IMR-90 (cell line): ENCODE measurements around the gene KNL1. TPM values are rescaled to one million over a fixed set of nuclear protein-coding genes. Genes with fewer than 3 reads are reported as not detected.
"Not testable (repeated sequence)": the region's sequence is repeated elsewhere in the genome, so short reads cannot be mapped to it uniquely, and the experiment has no call there.

Source experiments
- ATAC-seq: fragments of 200-7000 bp; cut with Tn5 transposase; 2 replicates; pipeline ENCODE4 v1.9.1; 2020; ENCODE audit warnings: low read depth, mild to moderate bottlenecking, moderate library complexity
- BruUV-seq: library from RNA; stranded (reverse); fragments of 400-500 nt; replicated peaks from 2 replicates; lab custom pipeline; 2021; lab: Mats Ljungman, UMichigan
- CTCF ChIA-PET: fragments of 300-600 bp; formaldehyde crosslinking; extraction: SDS; loops from one replicate; lab custom pipeline; 2021; ENCODE audit warnings: antibody characterized with exemption; lab: Yijun Ruan, JAX
- POLR2A ChIA-PET: fragments of 300-600 bp; sonication (Branson Sonifier 250); formaldehyde crosslinking; loops from one replicate; lab custom pipeline; 2022; ENCODE audit warnings: antibody characterized with exemption; ENCODE audit not compliant: unreplicated experiment; lab: Charles Lee
- DNase-seq: peaks from one replicate; pipeline ENCODE4 v3.0.0; 2013
- H2AFZ ChIP-seq: replicated peaks from 2 replicates; pipeline ENCODE3; 2013; ENCODE audit warnings: low read length, mild to moderate bottlenecking; ENCODE audit not compliant: poor library complexity
- H2AK5ac ChIP-seq: 2 replicates; pipeline ENCODE4 v1.6.1; 2013; ENCODE audit warnings: low read depth, low read length, inconsistent platforms
- H2AK9ac ChIP-seq: replicated peaks from 2 replicates; pipeline ENCODE3; 2013; ENCODE audit warnings: mild to moderate bottlenecking, low read depth, low read length, moderate library complexity; ENCODE audit not compliant: poor library complexity
- H2BK120ac ChIP-seq: 2 replicates; pipeline ENCODE4 v1.6.1; 2013; ENCODE audit warnings: low read depth, low read length, inconsistent platforms
- H2BK15ac ChIP-seq: 3 replicates; pipeline ENCODE4 v1.6.1; 2013; ENCODE audit warnings: low read depth, low read length, inconsistent platforms
- H2BK20ac ChIP-seq: 2 replicates; pipeline ENCODE4 v1.6.1; 2013; ENCODE audit warnings: low read depth, mild to moderate bottlenecking, inconsistent platforms, low read length, moderate library complexity
- H2BK5ac ChIP-seq: 2 replicates; pipeline ENCODE4 v1.6.1; 2013; ENCODE audit warnings: mild to moderate bottlenecking, low read depth, low read length, inconsistent platforms; ENCODE audit not compliant: poor library complexity, severe bottlenecking
- H3K14ac ChIP-seq: replicated peaks from 2 replicates; pipeline ENCODE4 v1.6.1; 2013; ENCODE audit warnings: low read depth, low read length, inconsistent platforms
- H3K18ac ChIP-seq: 2 replicates; pipeline ENCODE4 v1.6.1; 2013; ENCODE audit warnings: low read depth, low read length, control low read depth
- H3K23ac ChIP-seq: 2 replicates; pipeline ENCODE4 v1.6.1; 2013; ENCODE audit warnings: low read depth, low read length, inconsistent platforms
- H3K27ac ChIP-seq: 2 replicates; pipeline ENCODE4 v1.5.1; 2013; ENCODE audit warnings: mild to moderate bottlenecking, control low read depth, low read length; ENCODE audit not compliant: insufficient read depth
- H3K27me3 ChIP-seq: 2 replicates; pipeline ENCODE4 v1.6.1; 2013; ENCODE audit warnings: low read length; ENCODE audit not compliant: control insufficient read depth, insufficient read depth
- H3K36me3 ChIP-seq: 2 replicates; pipeline ENCODE4 v1.6.1; 2013; ENCODE audit warnings: low read length, mixed read lengths; ENCODE audit not compliant: control insufficient read depth, insufficient read depth
- H3K4ac ChIP-seq: 2 replicates; pipeline ENCODE4 v1.6.1; 2013; ENCODE audit warnings: low read depth, low read length, inconsistent platforms
- H3K4me1 ChIP-seq: 2 replicates; pipeline ENCODE4 v1.6.1; 2013; ENCODE audit warnings: low read length, mixed read lengths; ENCODE audit not compliant: control insufficient read depth, insufficient read depth
- H3K4me2 ChIP-seq: 2 replicates; pipeline ENCODE4 v1.6.1; 2013; ENCODE audit warnings: low read depth, mild to moderate bottlenecking, control low read depth, low read length, moderate library complexity
- H3K4me3 ChIP-seq: 2 replicates; pipeline ENCODE4 v1.5.1; 2013; ENCODE audit warnings: low read depth, mild to moderate bottlenecking, control low read depth, low read length, moderate library complexity; ENCODE audit not compliant: insufficient read depth
- H3K56ac ChIP-seq: 2 replicates; pipeline ENCODE4 v1.6.1; 2013; ENCODE audit warnings: low read length, inconsistent platforms; ENCODE audit not compliant: insufficient read depth; ENCODE audit errors: extremely low read depth
- H3K79me1 ChIP-seq, 2 experiments: 2 replicates each; pipeline ENCODE4 v1.6.1; 2013; ENCODE audit warnings: low read length in 2 of 2, inconsistent platforms in 1 of 2, low read depth in 1 of 2
- H3K9ac ChIP-seq: 2 replicates; pipeline ENCODE4 v1.6.1; 2013; ENCODE audit warnings: low read depth, low read length, control low read depth
- H3K9me1 ChIP-seq: 2 replicates; pipeline ENCODE4 v1.6.1; 2013; ENCODE audit warnings: low read length, inconsistent platforms; ENCODE audit not compliant: insufficient read depth
- H3K9me3 ChIP-seq: 2 replicates; pipeline ENCODE4 v1.6.1; 2013; ENCODE audit warnings: low read length; ENCODE audit not compliant: control insufficient read depth, insufficient read depth
- H4K20me1 ChIP-seq: 2 replicates; pipeline ENCODE4 v1.6.1; 2013; ENCODE audit warnings: low read length, inconsistent platforms; ENCODE audit not compliant: insufficient read depth
- H4K5ac ChIP-seq: 2 replicates; pipeline ENCODE4 v1.6.1; 2013; ENCODE audit warnings: mild to moderate bottlenecking, low read depth, low read length, control low read depth
- H4K8ac ChIP-seq, 2 experiments: 2 replicates each; pipeline ENCODE4 v1.6.1; 2013; ENCODE audit warnings: low read depth in 2 of 2, low read length in 2 of 2, control low read depth in 1 of 2, inconsistent platforms in 1 of 2
- H4K91ac ChIP-seq: 2 replicates; pipeline ENCODE4 v1.6.1; 2013; ENCODE audit warnings: low read depth, low read length, inconsistent platforms; ENCODE audit not compliant: insufficient read depth
- WGBS, 2 experiments: methylation state at CpG; one replicate each; pipeline versions ENCODE4 v1.1.5 to v1.1.7; 2013; ENCODE audit warnings: missing lambda C conversion rate in 2 of 2; ENCODE audit not compliant: insufficient read length in 1 of 2; ENCODE audit errors: extremely low coverage in 2 of 2; 5-methylcytosine and 5-hydroxymethylcytosine counted together
- dilution Hi-C: fragments of 300-500 bp; cut with HindIII; formaldehyde crosslinking; loops from one replicate; pipeline ENCODE4 v1.14.3; 2018; ENCODE audit warnings: low sequenced_read_pairs; ENCODE audit not compliant: unreplicated experiment
- in situ Hi-C: fragments of 300-500 bp; cut with MboI; formaldehyde crosslinking; loops from 3 replicates; pipeline ENCODE4 v1.14.3; 2019; ENCODE audit warnings: low sequenced_read_pairs, inconsistent platforms, mixed read lengths
- intact Hi-C: fragments of 100-400 bp; cut with micrococcal nuclease; formaldehyde crosslinking; loops from 2 replicates; pipeline ENCODE4 v1.10.0; 2022
- polyA plus RNA-seq, 3 experiments: library from polyadenylated mRNA; depleted of rRNA; stranded (reverse); fragments of >200 nt; gene quantifications; 2 replicates each; pipeline ENCODE4 v1.2.3, GENCODE V29; 2012; ENCODE audit warnings: low replicate concordance in 1 of 3
- total RNA-seq: library from RNA; depleted of rRNA; stranded (reverse); fragments of >200 nt; gene quantifications from 2 replicates; pipeline ENCODE4 v1.2.3, GENCODE V29; 2012

The KNL1 gene
- total and polyA plus RNA-seq, 2 of the 4 experiments (the other 2 are of a cell fraction) = 3.1 to 25.1 TPM

GRCh38 chr15:40581796-40582195 is 12.3 kb upstream of the KNL1 start:
- H3K4me2 ChIP-seq, CTCF ChIA-PET, H2BK120ac ChIP-seq: not testable (repeated sequence)

More at GRCh38 chr15:40581796-40582195, 12.3 kb upstream of the KNL1 start:
- H3K27me3 ChIP-seq, H3K4ac ChIP-seq, ATAC-seq, H3K9me3 ChIP-seq, H3K23ac ChIP-seq, H4K8ac ChIP-seq, H3K9me1 ChIP-seq, H3K4me1 ChIP-seq, H2BK20ac ChIP-seq, H4K5ac ChIP-seq, H3K14ac ChIP-seq, in situ Hi-C loops, BruUV-seq, H3K4me3 ChIP-seq, DNase-seq, H3K18ac ChIP-seq, dilution Hi-C loops, H3K79me1 ChIP-seq, H4K20me1 ChIP-seq, H2AFZ ChIP-seq, H3K36me3 ChIP-seq, POLR2A ChIA-PET, H3K9ac ChIP-seq, H2BK5ac ChIP-seq, H2AK5ac ChIP-seq, H2AK9ac ChIP-seq, H2BK15ac ChIP-seq, H3K27ac ChIP-seq, intact Hi-C loops, H4K91ac ChIP-seq, H3K56ac ChIP-seq: not testable (repeated sequence)
- WGBS, 2 experiments = no CpG with 5 or more reads among the region's 2 CpGs
